GM18499 (cell line): ENCODE results near the gene EBP.

ENCODE experiments used
- ATAC-seq: cut with Tn5 transposase; IDR thresholded peaks from one replicate; pipeline ENCODE4 v1.9.1; 2021; ENCODE audit warnings: moderate number of reproducible peaks; ENCODE audit not compliant: insufficient read depth, unreplicated experiment

Gene EBP

GRCh38 chrX:48573690-48574269 lies 52.2 kb downstream of the EBP start:
- no peak for ATAC-seq

- ATAC-seq = peak; percentile 50
Observed at GRCh38 chrX:48574270-48575266, 53.0 kb downstream of the EBP start, which contains the start of gene RBM3. RBM3 (plus strand) TSS chrX:48574484; CDS start chrX:48575181, 697 bp downstream.

- ATAC-seq = no peak
Observed at GRCh38 chrX:48575642-48576041, 54.0 kb downstream of the EBP start.

- ATAC-seq = no peak
Observed at GRCh38 chrX:48576108-48576507, 54.5 kb downstream of the EBP start.
